OCI-LY3 (cell line): ENCODE data around the gene SBNO2.

Experiments
- EZH2phosphoT487 ChIP-seq: fragments of 200-600 bp; shearing (Covaris generic); IDR thresholded peaks from 2 replicates; pipeline ENCODE4 v1.6.1; 2018; ENCODE audit warnings: antibody characterized with exemption, mixed run types, low read depth
- TF ChIP-seq, protein P1 (sequence below): fragments of 200-600, 300-600 bp; sonication (generic); IDR thresholded peaks from 2 replicates; pipeline ENCODE4 v1.5.1; 2014; ENCODE audit warnings: antibody characterized with exemption, low read length, low read depth

DNA sequence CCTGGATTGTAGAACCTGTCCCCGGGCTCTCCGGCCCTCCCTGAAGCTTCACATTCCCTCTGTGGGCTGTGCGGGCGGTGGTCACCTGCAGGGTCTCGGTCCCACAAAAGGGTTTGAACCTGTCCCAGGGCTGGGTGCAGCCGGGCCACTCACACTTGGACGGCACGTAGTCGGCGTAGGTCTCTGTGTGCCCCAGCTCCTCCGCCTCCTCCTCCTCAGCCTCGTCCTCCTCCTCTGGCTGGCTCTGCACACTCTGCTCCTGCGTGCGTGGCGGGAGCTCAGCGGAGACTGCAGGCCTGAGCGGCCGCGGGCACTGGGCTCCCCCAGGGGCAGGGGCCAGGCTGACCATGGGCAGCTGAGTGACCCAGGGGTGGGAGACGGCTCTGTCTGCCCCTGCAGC lies 50.7 kb downstream of the SBNO2 start:
- TF ChIP-seq, protein P1, sequence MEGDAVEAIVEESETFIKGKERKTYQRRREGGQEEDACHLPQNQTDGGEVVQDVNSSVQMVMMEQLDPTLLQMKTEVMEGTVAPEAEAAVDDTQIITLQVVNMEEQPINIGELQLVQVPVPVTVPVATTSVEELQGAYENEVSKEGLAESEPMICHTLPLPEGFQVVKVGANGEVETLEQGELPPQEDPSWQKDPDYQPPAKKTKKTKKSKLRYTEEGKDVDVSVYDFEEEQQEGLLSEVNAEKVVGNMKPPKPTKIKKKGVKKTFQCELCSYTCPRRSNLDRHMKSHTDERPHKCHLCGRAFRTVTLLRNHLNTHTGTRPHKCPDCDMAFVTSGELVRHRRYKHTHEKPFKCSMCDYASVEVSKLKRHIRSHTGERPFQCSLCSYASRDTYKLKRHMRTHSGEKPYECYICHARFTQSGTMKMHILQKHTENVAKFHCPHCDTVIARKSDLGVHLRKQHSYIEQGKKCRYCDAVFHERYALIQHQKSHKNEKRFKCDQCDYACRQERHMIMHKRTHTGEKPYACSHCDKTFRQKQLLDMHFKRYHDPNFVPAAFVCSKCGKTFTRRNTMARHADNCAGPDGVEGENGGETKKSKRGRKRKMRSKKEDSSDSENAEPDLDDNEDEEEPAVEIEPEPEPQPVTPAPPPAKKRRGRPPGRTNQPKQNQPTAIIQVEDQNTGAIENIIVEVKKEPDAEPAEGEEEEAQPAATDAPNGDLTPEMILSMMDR = no peak
- no peak for TF ChIP-seq EZH2phosphoT487
